Central memory CD4-positive, alpha-beta T cell (primary cell): ENCODE measurements around the gene EME1.

ENCODE experiments used
- DNase-seq: peaks from one replicate; pipeline ENCODE4 v3.0.0; 2022

EME1 gene

GRCh38 chr17:50364061-50364458 is 9.0 kb upstream of the EME1 start:
- no peak for DNase-seq

GRCh38 chr17:50364715-50365114 is 8.3 kb upstream of the EME1 start:
- DNase-seq: no peak

DNA sequence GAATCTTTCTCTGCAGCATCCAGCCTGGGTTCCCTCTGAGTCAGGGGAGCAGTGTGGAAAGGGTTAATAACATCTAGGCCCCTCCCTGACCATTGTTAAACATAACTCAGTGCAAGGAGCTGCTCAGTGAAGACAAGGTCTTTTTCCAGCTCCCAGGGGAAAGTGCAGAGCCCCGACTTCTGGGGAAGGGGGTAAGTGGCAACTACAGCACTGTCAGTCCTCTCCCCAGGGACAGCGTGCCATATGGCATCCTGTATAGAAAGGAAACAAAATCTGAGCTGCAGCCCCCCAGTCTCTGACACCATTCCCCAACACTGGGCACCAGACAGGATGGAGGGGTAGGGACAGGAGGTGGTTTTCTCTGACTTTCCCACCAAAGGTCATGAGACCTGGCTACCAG is 7.9 kb upstream of the EME1 start:
- no peak for DNase-seq

- DNase-seq: no peak
Observed at GRCh38 chr17:50365649-50366393, 7.2 kb upstream of the EME1 start.

- DNase-seq: no peak
Observed at GRCh38 chr17:50367401-50367800, 5.6 kb upstream of the EME1 start.

DNA sequence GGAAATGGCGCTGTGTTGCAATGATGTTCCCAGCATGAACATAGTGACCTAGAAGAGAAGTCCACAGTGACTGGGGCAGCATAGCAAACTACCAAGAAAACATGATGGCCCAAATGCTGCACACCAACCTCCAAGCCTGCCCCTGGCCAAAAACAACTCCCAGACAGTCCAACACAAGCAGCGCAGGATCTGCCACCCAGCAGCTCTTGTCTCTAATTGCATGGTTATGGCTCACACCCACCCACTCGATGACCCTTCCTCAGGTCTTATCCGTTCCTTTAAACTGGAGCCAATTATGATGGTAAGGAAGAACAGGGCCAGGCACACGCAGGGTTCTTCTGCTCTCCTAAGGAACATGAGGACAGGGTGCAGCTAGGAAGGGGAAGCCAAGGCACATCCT is 3.0 kb upstream of the EME1 start:
- DNase-seq: no peak

- no peak for DNase-seq
Observed at GRCh38 chr17:50371526-50371925, 1.5 kb upstream of the EME1 start.

DNA sequence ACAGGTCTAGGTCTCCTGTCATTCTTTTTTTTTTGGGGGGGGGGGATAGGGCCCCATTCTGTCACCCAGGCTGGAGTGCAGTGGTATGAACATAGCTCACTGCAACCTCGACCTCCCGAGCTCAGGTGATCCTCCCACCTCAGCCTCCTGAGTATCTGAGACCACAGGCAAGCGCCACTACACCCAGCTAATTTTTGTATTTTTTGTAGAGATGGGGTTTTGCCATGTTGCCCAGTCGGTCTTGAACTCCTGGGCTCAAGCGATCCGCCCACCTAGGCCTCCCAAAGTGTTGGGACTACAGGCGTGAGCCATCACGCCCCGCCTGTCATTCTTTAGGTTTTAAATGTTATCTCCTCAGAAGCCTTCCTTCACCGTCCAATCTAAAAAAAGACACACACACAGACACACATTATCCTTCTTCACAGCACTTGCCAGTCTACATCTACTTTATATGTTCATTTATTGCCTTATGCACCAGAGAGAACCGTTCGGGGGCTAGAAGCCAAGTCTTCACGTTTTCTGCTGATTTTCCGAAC is 739 bp upstream of the EME1 start:
- DNase-seq: no peak

GRCh38 chr17:50373705-50374104 is 676 bp downstream of the EME1 start:
- DNase-seq: no peak

GRCh38 chr17:50375858-50376538 is 3.0 kb downstream of the EME1 start:
- no peak for DNase-seq

GRCh38 chr17:50379351-50380132 is 6.5 kb downstream of the EME1 start:
- DNase-seq: no peak

DNA sequence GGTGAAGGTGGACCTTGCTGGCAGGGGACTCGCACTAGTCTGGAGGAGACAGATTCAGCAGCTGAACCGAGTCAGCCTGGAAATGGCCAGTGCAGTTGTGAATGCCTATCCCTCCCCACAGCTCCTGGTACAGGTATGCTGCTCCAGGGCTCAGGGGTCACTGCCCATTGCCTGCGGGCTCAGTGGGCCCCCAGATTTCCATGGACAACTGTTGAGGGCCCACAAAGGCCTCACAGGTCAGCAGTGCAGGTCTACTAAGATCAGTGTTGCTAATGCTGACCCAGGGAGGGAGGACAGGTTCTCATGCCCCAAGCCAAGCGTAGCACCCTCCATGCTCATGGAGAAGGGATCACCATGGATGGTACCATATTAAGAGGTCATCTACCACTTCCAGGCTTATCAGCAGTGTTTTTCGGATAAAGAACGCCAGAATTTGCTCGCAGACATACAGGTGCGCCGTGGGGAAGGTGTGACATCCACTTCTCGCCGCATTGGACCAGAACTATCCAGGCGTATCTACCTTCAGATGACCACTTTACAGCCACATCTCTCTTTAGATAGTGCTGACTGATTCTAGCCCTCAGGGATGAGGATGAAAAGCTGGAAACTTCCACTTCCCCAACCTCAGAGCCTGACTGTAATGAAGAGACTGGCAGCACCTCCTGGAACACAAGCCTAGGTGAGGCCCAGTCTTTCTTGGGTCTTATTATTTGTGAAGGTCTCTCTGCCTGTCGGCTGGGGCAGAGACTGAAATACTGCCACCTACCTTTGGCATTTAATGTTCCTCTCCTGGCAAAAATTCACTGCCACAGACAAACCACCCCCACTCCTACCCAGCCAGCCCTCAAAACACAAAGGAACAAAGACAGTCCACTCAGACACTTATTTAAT is 7.6 kb downstream of the EME1 start:
- no peak for DNase-seq

DNA sequence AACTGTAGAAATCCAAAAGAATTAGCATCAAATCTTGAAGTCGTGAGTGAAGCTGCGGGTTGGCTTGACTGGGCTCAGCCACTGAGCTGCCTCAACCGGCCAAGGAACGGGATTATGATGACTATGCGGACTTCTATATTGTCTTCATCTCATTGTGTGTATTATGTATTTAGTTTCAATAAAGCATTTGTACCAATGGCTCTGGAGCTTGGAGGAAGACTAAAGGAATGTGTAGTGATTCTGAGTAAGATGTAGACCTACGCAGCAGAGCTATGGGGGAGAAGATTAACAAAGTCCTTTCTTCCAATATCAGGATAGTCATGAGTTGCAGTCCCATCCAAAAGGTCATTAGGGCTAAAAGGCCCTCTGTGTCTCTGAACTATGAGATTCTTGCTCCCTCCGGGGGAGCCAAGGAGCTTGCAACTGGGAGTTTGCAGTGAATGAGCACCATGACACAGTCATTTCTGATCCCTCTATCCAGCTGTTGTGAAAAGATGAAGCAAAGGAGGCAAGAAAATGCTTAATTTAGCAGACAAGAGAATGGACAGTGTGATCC is 8.3 kb downstream of the EME1 start:
- no peak for DNase-seq

DNA sequence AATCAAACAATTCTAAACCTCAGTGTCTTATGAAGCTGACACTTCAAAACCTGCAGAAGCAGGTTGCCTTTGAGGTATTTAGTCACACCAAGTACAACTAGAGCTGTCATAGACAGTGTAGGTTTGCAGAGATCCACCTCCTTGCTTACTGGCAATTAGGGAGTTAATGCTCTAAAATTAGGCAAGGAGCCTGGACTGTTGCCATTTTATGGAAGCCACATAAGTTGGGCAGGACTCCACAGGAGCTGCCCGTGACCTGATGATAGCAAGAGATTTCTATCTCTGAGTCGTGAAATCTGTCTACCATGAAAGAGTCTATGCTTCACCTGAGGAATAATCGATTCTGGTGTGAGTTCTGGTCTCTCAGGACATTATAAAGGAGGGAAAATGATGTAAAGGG is 8.9 kb downstream of the EME1 start:
- DNase-seq: no peak

DNA sequence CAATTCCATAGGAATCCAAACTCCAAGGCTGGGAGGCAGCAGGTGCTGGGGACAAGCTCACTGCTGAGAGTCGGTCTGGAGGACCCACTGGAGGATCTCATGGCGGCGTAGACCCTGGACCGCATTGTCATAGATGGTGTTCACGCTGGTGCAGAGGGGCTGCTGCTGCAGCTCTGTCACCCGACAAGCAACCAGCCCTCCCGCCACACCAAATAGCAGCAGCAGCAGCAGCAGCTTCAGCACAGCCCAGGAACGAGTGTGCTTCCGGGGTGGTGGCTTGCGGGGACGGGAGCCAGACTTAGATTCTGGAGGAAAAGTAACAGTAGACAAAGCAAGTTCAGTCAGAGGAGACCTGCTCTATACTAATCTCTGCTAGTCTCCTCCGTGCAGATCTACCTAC is 9.9 kb downstream of the EME1 start:
- DNase-seq: no peak

DNA sequence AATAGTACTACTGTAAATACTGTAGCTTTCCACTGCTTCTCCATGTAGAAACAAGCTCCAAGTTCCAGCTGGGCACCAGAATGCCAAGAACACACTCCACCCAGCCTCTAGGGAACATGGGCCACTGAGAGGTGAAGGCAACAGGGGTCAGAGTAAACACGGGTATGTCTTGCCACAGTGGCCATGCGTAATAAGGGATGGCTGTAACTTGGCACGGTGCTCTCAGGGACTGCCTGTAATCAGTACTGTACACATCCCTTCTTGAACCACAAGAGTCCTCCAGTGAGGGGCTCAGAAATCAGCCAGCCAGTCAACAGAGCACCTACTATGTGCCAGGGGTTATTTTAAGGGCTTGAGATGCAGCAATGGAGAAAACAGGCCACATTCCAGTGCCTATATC is 13.5 kb downstream of the EME1 start:
- DNase-seq: no peak

DNA sequence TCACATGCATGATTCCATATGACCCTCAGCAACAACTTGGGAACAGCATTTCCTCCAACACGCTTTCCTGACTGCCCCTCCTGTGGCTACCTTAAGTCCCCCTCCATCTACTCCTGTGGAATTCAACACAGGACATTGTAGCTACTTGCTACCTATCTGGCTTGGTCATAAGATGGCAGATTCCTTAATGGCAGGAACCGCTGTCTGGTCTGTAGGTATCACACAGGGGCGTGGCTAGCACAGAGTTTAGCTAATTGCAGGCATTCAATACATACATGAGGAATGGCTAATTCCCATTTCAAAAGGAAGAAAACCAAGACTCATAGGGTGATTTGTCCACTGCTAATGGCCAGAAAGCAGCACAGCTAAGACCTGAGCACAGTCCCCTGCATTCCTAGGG is 15.7 kb downstream of the EME1 start:
- DNase-seq: no peak

GRCh38 chr17:50389534-50389933 is 16.5 kb downstream of the EME1 start:
- DNase-seq: no peak

GRCh38 chr17:50392621-50393020 is 19.6 kb downstream of the EME1 start:
- DNase-seq: no peak

GRCh38 chr17:50393700-50394099 is 20.7 kb downstream of the EME1 start:
- DNase-seq: no peak

- DNase-seq: no peak
Observed at GRCh38 chr17:50394711-50395110, 21.7 kb downstream of the EME1 start.
